MM.1S (cell line): Measurements from ENCODE around the gene MRPS2.

ENCODE experiments used
- DNase-seq: peaks from one replicate; pipeline ENCODE4 v3.0.0-alpha.2; 2015
- H2AFZ ChIP-seq: fragments of 300-600 bp; sonication (generic); 2 replicates; pipeline ENCODE4 v1.6.0; 2016; ENCODE audit warnings: antibody characterized with exemption, low read length
- H3F3A ChIP-seq: fragments of 300-600 bp; sonication (generic); 2 replicates; pipeline ENCODE4 v1.6.1; 2016; ENCODE audit warnings: mild to moderate bottlenecking, antibody characterized with exemption, low read length, moderate library complexity, mixed read lengths; ENCODE audit not compliant: insufficient read depth
- H3K27ac ChIP-seq: fragments of 300-600 bp; sonication (generic); 2 replicates; pipeline ENCODE4 v1.5.1; 2016; ENCODE audit warnings: mild to moderate bottlenecking, low read length
- H3K27me3 ChIP-seq: fragments of 300-600 bp; sonication (generic); replicated peaks from 2 replicates; pipeline ENCODE4 v1.6.0; 2016; ENCODE audit warnings: low read length; ENCODE audit not compliant: insufficient read depth
- H3K36me3 ChIP-seq: fragments of 300-600 bp; sonication (generic); replicated peaks from 2 replicates; pipeline ENCODE4 v1.6.1; 2016; ENCODE audit warnings: mild to moderate bottlenecking, low read length, mixed read lengths; ENCODE audit not compliant: insufficient read depth
- H3K4me1 ChIP-seq: fragments of 300-600 bp; sonication (generic); 2 replicates; pipeline ENCODE4 v1.6.1; 2016; ENCODE audit warnings: low read length, mixed read lengths
- H3K4me2 ChIP-seq: fragments of 300-600 bp; sonication (generic); 2 replicates; pipeline ENCODE4 v1.6.0; 2016; ENCODE audit warnings: low read depth, low read length
- H3K4me3 ChIP-seq: fragments of 300-600 bp; sonication (generic); 2 replicates; pipeline ENCODE4 v1.5.1; 2016; ENCODE audit warnings: low read length, mixed read lengths
- H3K79me2 ChIP-seq: fragments of 300-600 bp; sonication (generic); 2 replicates; pipeline ENCODE4 v1.6.1; 2016; ENCODE audit warnings: mixed run types, low read length, mixed read lengths
- H3K9ac ChIP-seq: fragments of 300-600 bp; sonication (generic); 2 replicates; pipeline ENCODE4 v1.6.1; 2016; ENCODE audit warnings: low read length, mixed read lengths
- H3K9me2 ChIP-seq: fragments of 300-600 bp; sonication (generic); replicated peaks from 2 replicates; pipeline ENCODE4 v1.6.1; 2016; ENCODE audit warnings: mild to moderate bottlenecking, low read length, mixed read lengths; ENCODE audit not compliant: insufficient read depth
- H3K9me3 ChIP-seq: fragments of 300-600 bp; sonication (generic); replicated peaks from 2 replicates; pipeline ENCODE4 v1.6.1; 2016; ENCODE audit warnings: mild to moderate bottlenecking, low read length, mixed read lengths; ENCODE audit not compliant: insufficient read depth
- H4K20me1 ChIP-seq: fragments of 300-600 bp; sonication (generic); 2 replicates; pipeline ENCODE4 v1.6.1; 2016; ENCODE audit warnings: mild to moderate bottlenecking, low read length, moderate library complexity, mixed read lengths; ENCODE audit not compliant: insufficient read depth
- CTCF ChIP-seq: fragments of 300-600 bp; sonication (generic); IDR thresholded peaks from 2 replicates; pipeline ENCODE4 v1.5.1; 2016; ENCODE audit warnings: antibody characterized with exemption, low read length, mixed read lengths
- EZH2 ChIP-seq: fragments of 300-600 bp; sonication (generic); optimal IDR thresholded peaks from 2 replicates; pipeline ENCODE3; 2017; ENCODE audit warnings: low read depth, mild to moderate bottlenecking, antibody characterized with exemption, low read length, mixed read lengths
- EZH2phosphoT487 ChIP-seq: fragments of 300-600 bp; sonication (generic); IDR thresholded peaks from 2 replicates; pipeline ENCODE4 v1.6.1; 2018; ENCODE audit warnings: antibody characterized with exemption, low read length

MRPS2 gene

GRCh38 chr9:135476561-135477355 is 23.7 kb upstream of the MRPS2 start:
- Histone ChIP-seq H3F3A (peaks cover 20% of the 10 kb centered on the region), H3K9me3 (no peaks in the 10 kb centered on the region), H3K4me1 (peaks cover 7% of the 10 kb centered on the region), H3K27me3 (peaks cover 32% of the 10 kb centered on the region), H3K9me2 (no peaks in the 10 kb centered on the region), H3K79me2 (peaks cover 5% of the 10 kb centered on the region; the same call in 1 of the 2 replicates), H3K4me3 (no peak overlapping the region), H3K27ac (no peak overlapping the region), H2AFZ (no peak overlapping the region), H3K36me3 (no peaks in the 10 kb centered on the region), H3K4me2 (no peak overlapping the region), H4K20me1 (no peaks in the 10 kb centered on the region), H3K9ac (no peak overlapping the region)
- TF ChIP-seq CTCF (no peak), EZH2phosphoT487 (no peak), EZH2 (no peak)
- no peak for DNase-seq

GRCh38 chr9:135478191-135478590 is 22.3 kb upstream of the MRPS2 start:
- no peak overlapping the region for H3K4me3 ChIP-seq
- no peak overlapping the region for H2AFZ ChIP-seq
- peak overlapping the region; percentile 68; the same call in 1 of the 2 replicates for H3K4me2 ChIP-seq
- no peak overlapping the region for H3K27ac ChIP-seq
- no peak for DNase-seq
- peaks cover 18% of the 10 kb centered on the region for H3K27me3 ChIP-seq
- no peaks in the 10 kb centered on the region for H3K36me3 ChIP-seq
- H3K9me3 ChIP-seq = no peaks in the 10 kb centered on the region
- no peak for TF ChIP-seq EZH2
- no peak for TF ChIP-seq EZH2phosphoT487
- TF ChIP-seq CTCF = no peak
- no peaks in the 10 kb centered on the region for H3K9me2 ChIP-seq
- H3K79me2 ChIP-seq = peaks cover 5% of the 10 kb centered on the region; the same call in 1 of the 2 replicates
- H3F3A ChIP-seq = peaks cover 20% of the 10 kb centered on the region
- 0 out of 2 replicates have a peak, but pooled peaks cover 6% of the 10 kb centered on the region for H3K4me1 ChIP-seq
- H4K20me1 ChIP-seq = no peaks in the 10 kb centered on the region
- H3K9ac ChIP-seq = no peak overlapping the region

GRCh38 chr9:135478829-135479468 is 21.5 kb upstream of the MRPS2 start:
- Histone ChIP-seq H3K4me3 (peak overlapping the region; percentile 44), H2AFZ (peak overlapping the region; percentile 71), H3K9me2 (no peaks in the 10 kb centered on the region), H3K4me2 (peak overlapping the region; percentile 68; the same call in 1 of the 2 replicates), H3K27ac (peak overlapping the region; percentile 20; the same call in 1 of the 2 replicates), H4K20me1 (no peaks in the 10 kb centered on the region), H3F3A (peaks cover 20% of the 10 kb centered on the region), H3K9me3 (no peaks in the 10 kb centered on the region), H3K4me1 (0 out of 2 replicates have a peak, but pooled peaks cover 6% of the 10 kb centered on the region), H3K36me3 (no peaks in the 10 kb centered on the region), H3K27me3 (peaks cover 10% of the 10 kb centered on the region), H3K79me2 (peaks cover 5% of the 10 kb centered on the region; the same call in 1 of the 2 replicates), H3K9ac (peak overlapping the region; percentile 27; the same call in 1 of the 2 replicates)
- TF ChIP-seq EZH2 = no peak
- no peak for TF ChIP-seq CTCF
- no peak for TF ChIP-seq EZH2phosphoT487
- peak; percentile 72 for DNase-seq
